Ascending aorta (tissue), 2 donors: Measurements from ENCODE around the gene CHST1. TPM values are rescaled to one million over a fixed set of nuclear protein-coding genes. Genes with fewer than 3 reads are reported as not detected.

Source experiments
- DNase-seq, 2 donors: peaks; one replicate each; pipeline ENCODE4 v3.0.0-alpha.2; 2019; ENCODE audit warnings: low spot score in 2 of 2
- H3K27ac ChIP-seq, 2 donors: fragments of 200-600 bp; sonication (generic); one replicate each; pipeline ENCODE4 v1.5.1; 2016 to 2017; ENCODE audit warnings: mild to moderate bottlenecking in 1 of 2
- H3K27me3 ChIP-seq: fragments of 200-600 bp; sonication (generic); one replicate; pipeline ENCODE4 v1.5.1; 2017
- H3K36me3 ChIP-seq, 2 donors: fragments of 200-600 bp; sonication (generic); one replicate each; pipeline ENCODE4 v1.5.1; 2016
- H3K4me1 ChIP-seq, 2 donors: fragments of 200-600 bp; sonication (generic); one replicate each; pipeline ENCODE4 v1.5.1; 2016 to 2017; ENCODE audit warnings: mild to moderate bottlenecking in 1 of 2
- H3K4me3 ChIP-seq, 2 donors: fragments of 200-600 bp; sonication (generic); one replicate each; pipeline ENCODE4 v1.5.1; 2016 to 2017; ENCODE audit warnings: mild to moderate bottlenecking in 1 of 2
- H3K9me3 ChIP-seq, 2 donors: fragments of 200-600 bp; sonication (generic); one replicate each; pipeline ENCODE4 v1.5.1; 2016
- CTCF ChIP-seq, 3 experiments: fragments of 200-600 bp in 2 of 3; fragments of 450-650 bp in 1 of 3; sonication (generic) in 2 of 3; IDR thresholded peaks; one replicate each; pipeline ENCODE4 v1.5.1; 2016 to 2019; ENCODE audit warnings: antibody characterized with exemption in 3 of 3, mild to moderate bottlenecking in 1 of 3, moderate library complexity in 1 of 3
- intact Hi-C: fragments of 100-400 bp; cut with DNase I; formaldehyde crosslinking; loops from one replicate; pipeline ENCODE4 v1.15.1; 2023
- total RNA-seq: library from RNA; depleted of rRNA; stranded (reverse); fragments of >200 nt; gene quantifications from one replicate; pipeline ENCODE4 v1.1.0, GENCODE V29; 2016

Gene CHST1
- total RNA-seq, 1 donor from 2014 or later: 40.2 TPM

- Histone ChIP-seq H3K27ac (no peak overlapping the region), H3K4me3 (no peak overlapping the region), H3K36me3 (no peaks in the 10 kb centered on the region), H3K4me1 (no peaks in the 10 kb centered on the region), H3K27me3 (no peaks in the 10 kb centered on the region), H3K9me3 (no peaks in the 10 kb centered on the region)
- intact Hi-C loops: loop anchor here (5.0 kb wide), 1 partner anchor 41 kb away; no protein-coding TSS in a partner anchor
- no peak for TF ChIP-seq CTCF (IDR thresholded peaks at IDR 0.05)
- no peak for DNase-seq
Measured at GRCh38 chr11:45687836-45688235, 22.4 kb upstream of the CHST1 start.

- H3K36me3 ChIP-seq: no peaks in the 10 kb centered on the region
- H3K27ac ChIP-seq: no peak overlapping the region
- no peaks in the 10 kb centered on the region for H3K4me1 ChIP-seq
- no peak for DNase-seq
- no peaks in the 10 kb centered on the region for H3K27me3 ChIP-seq
- no peak for TF ChIP-seq CTCF (IDR thresholded peaks at IDR 0.05)
- intact Hi-C loops: loop anchor here (5.0 kb wide), 1 partner anchor 39 kb away; no protein-coding TSS in a partner anchor
- no peaks in the 10 kb centered on the region for H3K9me3 ChIP-seq
- no peak overlapping the region for H3K4me3 ChIP-seq
Measured at GRCh38 chr11:45685964-45686537, 20.6 kb upstream of the CHST1 start.

- TF ChIP-seq CTCF (IDR thresholded peaks at IDR 0.05): no peak
- no peak overlapping the region for H3K27ac ChIP-seq
- H3K4me3 ChIP-seq: no peak overlapping the region
- H3K9me3 ChIP-seq: no peaks in the 10 kb centered on the region
- intact Hi-C loops: no loop called here
- H3K27me3 ChIP-seq: no peaks in the 10 kb centered on the region
- H3K4me1 ChIP-seq: no peaks in the 10 kb centered on the region
- DNase-seq: no peak
- H3K36me3 ChIP-seq: no peaks in the 10 kb centered on the region
Measured at GRCh38 chr11:45684440-45684839, 19.0 kb upstream of the CHST1 start.

- TF ChIP-seq CTCF (IDR thresholded peaks at IDR 0.05): no peak
- Histone ChIP-seq H3K9me3 (no peaks in the 10 kb centered on the region), H3K36me3 (no peaks in the 10 kb centered on the region), H3K4me1 (no peaks in the 10 kb centered on the region), H3K27me3 (no peaks in the 10 kb centered on the region), H3K4me3 (no peak overlapping the region), H3K27ac (no peak overlapping the region)
- no peak for DNase-seq
- intact Hi-C loops: no loop called here
Measured at GRCh38 chr11:45683271-45684058, 18.0 kb upstream of the CHST1 start.

- intact Hi-C loops: no loop called here
- Histone ChIP-seq H3K4me3 (no peak overlapping the region), H3K9me3 (no peaks in the 10 kb centered on the region), H3K4me1 (no peaks in the 10 kb centered on the region), H3K36me3 (no peaks in the 10 kb centered on the region), H3K27me3 (no peaks in the 10 kb centered on the region), H3K27ac (no peak overlapping the region)
- TF ChIP-seq CTCF (IDR thresholded peaks at IDR 0.05): no peak
- DNase-seq: no peak
Measured at GRCh38 chr11:45679806-45680205, 14.4 kb upstream of the CHST1 start.
